Measurements from ENCODE around the gene HHEX.

HHEX gene

GRCh38 chr10:92712016-92712889 lies 22.5 kb downstream of the HHEX start:
- Histone ChIP-seq H3K9me3 (replicated peaks; ENCODE audit: insufficient read depth, low read length) (no peaks in the 10 kb centered on the region), H3K36me3 (replicated peaks; ENCODE audit: insufficient read depth, low read length) (no peaks in the 10 kb centered on the region), H3F3A (ENCODE audit: insufficient read depth, low read length) (no peaks in the 10 kb centered on the region), H3K27ac (ENCODE audit: low read length) (no peak overlapping the region), H3K4me3 (ENCODE audit: low read length) (no peak overlapping the region), H3K9ac (ENCODE audit: low read length) (no peak overlapping the region), H4K20me1 (ENCODE audit: insufficient read depth, low read length) (no peaks in the 10 kb centered on the region), H3K4me1 (ENCODE audit: low read length) (no peaks in the 10 kb centered on the region), H3K9me2 (replicated peaks; ENCODE audit: insufficient read depth, low read length) (no peaks in the 10 kb centered on the region), H3K27me3 (replicated peaks; ENCODE audit: insufficient read depth, low read length) (no peaks in the 10 kb centered on the region), H3K79me2 (ENCODE audit: low read length) (no peaks in the 10 kb centered on the region), H3K4me2 (ENCODE audit: low read depth, low read length) (no peak overlapping the region), H2AFZ (ENCODE audit: low read length) (no peak overlapping the region)
- no peak for TF ChIP-seq EZH2phosphoT487 (IDR thresholded peaks at IDR 0.05; ENCODE audit: low read length)
- TF ChIP-seq, protein P1, sequence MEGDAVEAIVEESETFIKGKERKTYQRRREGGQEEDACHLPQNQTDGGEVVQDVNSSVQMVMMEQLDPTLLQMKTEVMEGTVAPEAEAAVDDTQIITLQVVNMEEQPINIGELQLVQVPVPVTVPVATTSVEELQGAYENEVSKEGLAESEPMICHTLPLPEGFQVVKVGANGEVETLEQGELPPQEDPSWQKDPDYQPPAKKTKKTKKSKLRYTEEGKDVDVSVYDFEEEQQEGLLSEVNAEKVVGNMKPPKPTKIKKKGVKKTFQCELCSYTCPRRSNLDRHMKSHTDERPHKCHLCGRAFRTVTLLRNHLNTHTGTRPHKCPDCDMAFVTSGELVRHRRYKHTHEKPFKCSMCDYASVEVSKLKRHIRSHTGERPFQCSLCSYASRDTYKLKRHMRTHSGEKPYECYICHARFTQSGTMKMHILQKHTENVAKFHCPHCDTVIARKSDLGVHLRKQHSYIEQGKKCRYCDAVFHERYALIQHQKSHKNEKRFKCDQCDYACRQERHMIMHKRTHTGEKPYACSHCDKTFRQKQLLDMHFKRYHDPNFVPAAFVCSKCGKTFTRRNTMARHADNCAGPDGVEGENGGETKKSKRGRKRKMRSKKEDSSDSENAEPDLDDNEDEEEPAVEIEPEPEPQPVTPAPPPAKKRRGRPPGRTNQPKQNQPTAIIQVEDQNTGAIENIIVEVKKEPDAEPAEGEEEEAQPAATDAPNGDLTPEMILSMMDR (IDR thresholded peaks at IDR 0.05; ENCODE audit: low read length), result no peak
- no peak for TF ChIP-seq EZH2 (optimal IDR thresholded peaks at IDR 0.05; ENCODE audit: low read depth, low read length)
- DNase-seq, result no peak

DNA sequence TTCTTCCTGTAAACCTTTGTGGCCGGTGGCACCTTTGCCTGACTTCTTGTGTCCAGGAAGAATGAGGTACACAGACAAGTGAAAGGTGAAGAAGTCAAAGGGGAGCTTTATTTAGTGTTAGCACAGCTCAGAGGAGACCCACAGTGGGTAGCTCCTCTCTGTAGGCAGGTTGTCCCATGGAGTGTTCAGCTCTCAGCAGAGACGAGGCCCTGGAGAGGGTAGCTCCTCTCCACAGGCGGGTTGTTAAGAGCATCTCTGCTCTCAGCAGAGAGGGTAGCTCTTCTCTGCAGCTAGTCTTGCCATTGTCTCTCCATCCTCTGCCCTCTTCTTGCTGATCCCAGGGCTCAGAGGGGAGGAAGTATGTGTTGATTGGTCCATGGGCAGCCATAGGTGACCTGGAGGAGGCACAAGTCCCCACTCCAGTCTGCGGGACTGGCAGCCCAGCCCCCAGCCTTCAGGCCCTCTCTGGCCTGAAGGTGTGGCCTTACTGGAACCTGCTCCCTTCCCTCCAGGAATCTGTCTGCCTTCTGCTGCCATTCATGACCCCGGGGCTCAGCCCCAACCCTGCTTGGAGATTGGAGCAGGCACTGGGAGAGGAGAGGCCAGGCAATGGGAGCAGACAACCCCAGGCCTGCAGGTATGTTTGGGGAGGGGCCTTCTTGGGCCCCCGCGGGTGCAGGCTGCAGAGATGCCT lies 24.5 kb downstream of the HHEX start:
- TF ChIP-seq EZH2phosphoT487 (IDR thresholded peaks at IDR 0.05; ENCODE audit: low read length), result no peak
- TF ChIP-seq, protein P1 (IDR thresholded peaks at IDR 0.05; ENCODE audit: low read length), result no peak
- TF ChIP-seq EZH2 (optimal IDR thresholded peaks at IDR 0.05; ENCODE audit: low read depth, low read length), result no peak
- Histone ChIP-seq H3K9ac (ENCODE audit: low read length) (no peak overlapping the region), H3K36me3 (replicated peaks; ENCODE audit: insufficient read depth, low read length) (no peaks in the 10 kb centered on the region), H3K9me3 (replicated peaks; ENCODE audit: insufficient read depth, low read length) (no peaks in the 10 kb centered on the region), H3K79me2 (ENCODE audit: low read length) (no peaks in the 10 kb centered on the region), H2AFZ (ENCODE audit: low read length) (no peak overlapping the region), H4K20me1 (ENCODE audit: insufficient read depth, low read length) (no peaks in the 10 kb centered on the region), H3K27ac (ENCODE audit: low read length) (no peak overlapping the region), H3K4me1 (ENCODE audit: low read length) (no peaks in the 10 kb centered on the region), H3K4me2 (ENCODE audit: low read depth, low read length) (no peak overlapping the region), H3K4me3 (ENCODE audit: low read length) (no peak overlapping the region), H3K9me2 (replicated peaks; ENCODE audit: insufficient read depth, low read length) (no peaks in the 10 kb centered on the region), H3F3A (ENCODE audit: insufficient read depth, low read length) (no peaks in the 10 kb centered on the region), H3K27me3 (replicated peaks; ENCODE audit: insufficient read depth, low read length) (no peaks in the 10 kb centered on the region)
- DNase-seq, result no peak

DNA sequence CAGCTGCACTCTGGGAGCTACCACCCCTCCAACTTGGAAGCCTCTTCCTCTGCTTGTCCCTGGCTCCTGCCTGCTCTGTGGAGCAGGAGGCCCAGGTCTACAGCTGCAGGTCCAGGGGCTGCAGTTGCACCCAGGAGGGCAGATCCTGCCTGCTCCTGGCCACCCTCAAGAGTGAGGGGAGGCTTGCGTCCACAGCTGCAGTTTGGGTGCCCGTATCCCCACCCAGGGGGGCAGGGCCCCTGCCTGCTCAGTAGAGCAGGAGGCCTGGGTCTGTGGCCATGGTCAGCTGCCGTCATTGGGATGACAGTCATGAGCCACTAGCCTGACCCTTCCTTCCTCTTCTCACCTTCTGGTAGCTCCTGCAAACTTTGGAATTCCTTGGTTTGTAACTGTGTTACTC lies 25.1 kb downstream of the HHEX start:
- no peak overlapping the region for H3K9ac ChIP-seq (ENCODE audit: low read length)
- no peak overlapping the region for H3K4me2 ChIP-seq (ENCODE audit: low read depth, low read length)
- no peak overlapping the region for H2AFZ ChIP-seq (ENCODE audit: low read length)
- TF ChIP-seq EZH2phosphoT487 (IDR thresholded peaks at IDR 0.05; ENCODE audit: low read length) (no peak), EZH2 (optimal IDR thresholded peaks at IDR 0.05; ENCODE audit: low read depth, low read length) (no peak)
- TF ChIP-seq, protein P1 (IDR thresholded peaks at IDR 0.05; ENCODE audit: low read length), result no peak
- no peaks in the 10 kb centered on the region for H3F3A ChIP-seq (ENCODE audit: insufficient read depth, low read length)
- no peaks in the 10 kb centered on the region for H3K4me1 ChIP-seq (ENCODE audit: low read length)
- no peaks in the 10 kb centered on the region for H4K20me1 ChIP-seq (ENCODE audit: insufficient read depth, low read length)
- DNase-seq, result no peak
- H3K4me3 ChIP-seq (ENCODE audit: low read length), result no peak overlapping the region
- H3K79me2 ChIP-seq (ENCODE audit: low read length), result no peaks in the 10 kb centered on the region
- H3K9me3 ChIP-seq (replicated peaks; ENCODE audit: insufficient read depth, low read length), result no peaks in the 10 kb centered on the region
- no peaks in the 10 kb centered on the region for H3K36me3 ChIP-seq (replicated peaks; ENCODE audit: insufficient read depth, low read length)
- peaks cover 4% of the 10 kb centered on the region; the same call in 1 of the 2 replicates for H3K27me3 ChIP-seq (replicated peaks; ENCODE audit: insufficient read depth, low read length)
- no peak overlapping the region for H3K27ac ChIP-seq (ENCODE audit: low read length)
- no peaks in the 10 kb centered on the region for H3K9me2 ChIP-seq (replicated peaks; ENCODE audit: insufficient read depth, low read length)

All from MM.1S (cell line).